ENCODE measurements around the gene PPM1M.

DNA sequence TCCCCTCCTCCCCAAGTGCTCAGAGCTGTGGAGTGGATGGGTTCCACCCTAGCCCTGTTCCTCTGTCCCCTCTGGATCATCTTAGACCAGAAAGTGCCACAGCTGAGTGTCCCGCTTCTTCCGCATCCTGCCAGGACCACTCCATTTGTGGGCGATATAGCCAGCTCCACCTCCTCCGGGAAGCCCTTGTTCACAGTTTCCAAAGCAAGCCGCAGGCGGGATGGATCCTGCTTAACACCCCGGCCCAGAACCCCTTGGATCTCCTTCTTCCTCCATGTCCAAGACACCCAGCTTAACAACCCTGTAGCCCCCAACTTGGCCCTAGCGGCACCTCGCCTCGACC lies 48.1 kb upstream of the PPM1M start:
- TF ChIP-seq, protein P1, sequence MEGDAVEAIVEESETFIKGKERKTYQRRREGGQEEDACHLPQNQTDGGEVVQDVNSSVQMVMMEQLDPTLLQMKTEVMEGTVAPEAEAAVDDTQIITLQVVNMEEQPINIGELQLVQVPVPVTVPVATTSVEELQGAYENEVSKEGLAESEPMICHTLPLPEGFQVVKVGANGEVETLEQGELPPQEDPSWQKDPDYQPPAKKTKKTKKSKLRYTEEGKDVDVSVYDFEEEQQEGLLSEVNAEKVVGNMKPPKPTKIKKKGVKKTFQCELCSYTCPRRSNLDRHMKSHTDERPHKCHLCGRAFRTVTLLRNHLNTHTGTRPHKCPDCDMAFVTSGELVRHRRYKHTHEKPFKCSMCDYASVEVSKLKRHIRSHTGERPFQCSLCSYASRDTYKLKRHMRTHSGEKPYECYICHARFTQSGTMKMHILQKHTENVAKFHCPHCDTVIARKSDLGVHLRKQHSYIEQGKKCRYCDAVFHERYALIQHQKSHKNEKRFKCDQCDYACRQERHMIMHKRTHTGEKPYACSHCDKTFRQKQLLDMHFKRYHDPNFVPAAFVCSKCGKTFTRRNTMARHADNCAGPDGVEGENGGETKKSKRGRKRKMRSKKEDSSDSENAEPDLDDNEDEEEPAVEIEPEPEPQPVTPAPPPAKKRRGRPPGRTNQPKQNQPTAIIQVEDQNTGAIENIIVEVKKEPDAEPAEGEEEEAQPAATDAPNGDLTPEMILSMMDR (IDR thresholded peaks at IDR 0.05) = no peak
- TF ChIP-seq POLR2AphosphoS5 (IDR thresholded peaks at IDR 0.05) (no peak), EP300 (IDR thresholded peaks at IDR 0.05) (no peak), POLR2A (IDR thresholded peaks at IDR 0.05) (no peak)

All from stomach (tissue), 4 donors.